HepG2 (cell line): ENCODE data around the gene SNAI1. TPM values are rescaled to one million over a fixed set of nuclear protein-coding genes. Genes with fewer than 3 reads are reported as not detected.

Experiments
- ATAC-seq: fragments of 200-7000 bp; cut with Tn5 transposase; 3 replicates; pipeline ENCODE4 v1.9.1; 2020; ENCODE audit warnings: mild to moderate bottlenecking, moderate library complexity
- BruUV-seq: library from RNA; stranded (reverse); fragments of 400-500 nt; replicated peaks from 2 replicates; lab custom pipeline; 2021; lab: Mats Ljungman, UMichigan
- CTCF ChIA-PET: fragments of 300-600 bp; formaldehyde crosslinking; extraction: SDS; loops from one replicate; lab custom pipeline; 2021; ENCODE audit warnings: low total read pairs, inconsistent platforms, low intra/inter-chr PET ratio; lab: Yijun Ruan, JAX
- POLR2A ChIA-PET: fragments of 350-600 bp; sonication (Branson Sonifier 250); formaldehyde crosslinking; loops from one replicate; lab custom pipeline; 2020; ENCODE audit warnings: antibody characterized with exemption, inconsistent platforms; lab: Yijun Ruan, JAX
- DNase-seq: peaks from one replicate; pipeline ENCODE4 v3.0.0-alpha.2; 2015; ENCODE audit warnings: low spot score
- FAIRE-seq: peaks from 3 replicates; lab custom pipeline; 2011; peaks lifted over from hg19 to GRCh38; lab: Jason Lieb, UNC
- H2AFZ ChIP-seq: one replicate; pipeline ENCODE4 v1.6.1; 2011; ENCODE audit warnings: low read length, inconsistent platforms
- H3K27ac ChIP-seq: fragments of 300-600 bp; 3 replicates; pipeline ENCODE4 v1.8.0; 2011; ENCODE audit warnings: mixed run types, mild to moderate bottlenecking, mixed read lengths, low read length, inconsistent platforms; ENCODE audit not compliant: insufficient read depth; ENCODE audit errors: extremely low read length
- H3K27me3 ChIP-seq, 2 experiments: fragments of 200-600 bp in 1 of 2; 2 replicates in 1 of 2; 3 replicates in 1 of 2; pipeline versions ENCODE4 v1.6.0 to v1.8.0; 2011; ENCODE audit warnings: low read length in 2 of 2, mild to moderate bottlenecking in 2 of 2, moderate library complexity in 2 of 2, inconsistent platforms in 1 of 2; ENCODE audit not compliant: insufficient read depth in 2 of 2, control insufficient read depth in 1 of 2
- H3K36me3 ChIP-seq, 2 experiments: fragments of 200-600 bp in 1 of 2; replicated peaks in 1 of 2; 2 replicates in 1 of 2; 3 replicates in 1 of 2; pipeline versions ENCODE4 v1.5.1 to v1.8.0; 2011; ENCODE audit warnings: low read length in 2 of 2, inconsistent platforms in 1 of 2; ENCODE audit not compliant: insufficient read depth in 2 of 2, control insufficient read depth in 1 of 2
- H3K4me1 ChIP-seq: 2 replicates; pipeline ENCODE4 v1.5.1; 2012; ENCODE audit warnings: low read length, inconsistent platforms; ENCODE audit not compliant: insufficient read depth
- H3K4me2 ChIP-seq: 2 replicates; pipeline ENCODE4 v1.6.0; 2011; ENCODE audit warnings: low read depth, low read length, inconsistent platforms
- H3K4me3 ChIP-seq, 3 experiments: fragments of 200-600 bp in 1 of 3; sonication (generic), shearing (Covaris generic) in 1 of 3; replicated peaks in 1 of 3; 2 replicates each; pipeline ENCODE4 v1.5.1; 2011 to 2016; ENCODE audit warnings: low read length in 3 of 3, inconsistent platforms in 2 of 3, low read depth in 2 of 3, mild to moderate bottlenecking in 2 of 3, control low read depth in 1 of 3, mixed read lengths in 1 of 3; ENCODE audit not compliant: insufficient read depth in 1 of 3
- H3K79me2 ChIP-seq: one replicate; pipeline ENCODE4 v1.6.1; 2011; ENCODE audit warnings: low read length, inconsistent platforms; ENCODE audit not compliant: insufficient read depth
- H3K9ac ChIP-seq: 2 replicates; pipeline ENCODE4 v1.6.0; 2011; ENCODE audit warnings: mild to moderate bottlenecking, low read depth, low read length, inconsistent platforms; ENCODE audit not compliant: insufficient read depth
- H3K9me3 ChIP-seq: 2 replicates; pipeline ENCODE4 v1.5.1; 2012; ENCODE audit warnings: mild to moderate bottlenecking, low read length
- H4K20me1 ChIP-seq: 2 replicates; pipeline ENCODE4 v1.6.0; 2011; ENCODE audit warnings: inconsistent platforms, mild to moderate bottlenecking, low read length, moderate library complexity; ENCODE audit not compliant: insufficient read depth
- AHR ChIP-seq: IDR thresholded peaks from 2 replicates; pipeline ENCODE4 v1.6.1; 2018; ENCODE audit warnings: missing genetic modification reagents, missing compliant biosample characterization
- CAMTA2 ChIP-seq: sonication (generic); formaldehyde crosslinking; IDR thresholded peaks from 2 replicates; pipeline ENCODE4 v1.4.0; 2020; ENCODE audit warnings: mild to moderate bottlenecking, missing genetic modification reagents, borderline replicate concordance
- ELF3 ChIP-seq: IDR thresholded peaks from 2 replicates; pipeline ENCODE4 v1.6.1; 2016; ENCODE audit warnings: missing genetic modification reagents, missing compliant biosample characterization
- FOSL2 ChIP-seq: sonication (generic); formaldehyde crosslinking; IDR thresholded peaks from 2 replicates; pipeline ENCODE4 v1.4.0; 2020; ENCODE audit warnings: missing genetic modification reagents
- HBP1 ChIP-seq: IDR thresholded peaks from 2 replicates; pipeline ENCODE4 v1.6.1; 2016; ENCODE audit warnings: low read depth, control low read depth
- NAIF1 ChIP-seq: sonication (generic); formaldehyde crosslinking; IDR thresholded peaks from 2 replicates; pipeline ENCODE4 v1.5.0; 2020; ENCODE audit warnings: mild to moderate bottlenecking, missing genetic modification reagents, borderline replicate concordance
- PHF21A ChIP-seq: sonication (generic); formaldehyde crosslinking; IDR thresholded peaks from 2 replicates; pipeline ENCODE4 v1.5.0; 2020; ENCODE audit warnings: mild to moderate bottlenecking, missing genetic modification reagents
- REXO4 ChIP-seq: sonication (generic); formaldehyde crosslinking; IDR thresholded peaks from 2 replicates; pipeline ENCODE4 v1.8.0; 2022; ENCODE audit warnings: missing genetic modification reagents, mild to moderate bottlenecking, borderline replicate concordance
- ZBTB14 ChIP-seq: sonication (generic); formaldehyde crosslinking; IDR thresholded peaks from 2 replicates; pipeline ENCODE4 v1.4.0; 2020; ENCODE audit warnings: missing genetic modification reagents
- ZBTB20 ChIP-seq: sonication (generic); formaldehyde crosslinking; IDR thresholded peaks from 2 replicates; pipeline ENCODE4 v1.8.1; 2023; ENCODE audit warnings: missing genetic modification reagents, low read depth, mild to moderate bottlenecking, borderline replicate concordance
- ZFP36L1 ChIP-seq: sonication (generic); formaldehyde crosslinking; IDR thresholded peaks from 2 replicates; pipeline ENCODE4 v1.8.0; 2022; ENCODE audit warnings: mild to moderate bottlenecking, missing genetic modification reagents, moderate library complexity
- ZNF121 ChIP-seq: sonication (generic); formaldehyde crosslinking; IDR thresholded peaks from 2 replicates; pipeline ENCODE4 v1.5.0; 2020; ENCODE audit warnings: mild to moderate bottlenecking, missing genetic modification reagents
- ZNF160 ChIP-seq: sonication (generic); formaldehyde crosslinking; IDR thresholded peaks from 2 replicates; pipeline ENCODE4 v1.8.0; 2022; ENCODE audit warnings: mild to moderate bottlenecking, inconsistent platforms, missing genetic modification reagents
- ZNF556 ChIP-seq: sonication (generic); formaldehyde crosslinking; IDR thresholded peaks from 2 replicates; pipeline ENCODE4 v1.4.0; 2020; ENCODE audit warnings: mild to moderate bottlenecking, missing genetic modification reagents, borderline replicate concordance
- ZNF674 ChIP-seq: sonication (generic); formaldehyde crosslinking; IDR thresholded peaks from 2 replicates; pipeline ENCODE4 v1.5.0; 2020; ENCODE audit warnings: low read depth, mild to moderate bottlenecking, missing genetic modification reagents
- ZNF720 ChIP-seq: sonication (generic); formaldehyde crosslinking; IDR thresholded peaks from 2 replicates; pipeline ENCODE4 v1.4.0; 2020; ENCODE audit warnings: missing genetic modification reagents
- ZNF740 ChIP-seq: sonication (generic); formaldehyde crosslinking; IDR thresholded peaks from 2 replicates; pipeline ENCODE4 v1.4.0; 2020; ENCODE audit warnings: missing genetic modification reagents
- ZNF770 ChIP-seq: sonication (generic); formaldehyde crosslinking; IDR thresholded peaks from 2 replicates; pipeline ENCODE4 v1.5.0; 2020; ENCODE audit warnings: mild to moderate bottlenecking, missing genetic modification reagents
- ZSCAN25 ChIP-seq: sonication (generic); formaldehyde crosslinking; IDR thresholded peaks from 2 replicates; pipeline ENCODE4 v1.8.0; 2022; ENCODE audit warnings: mild to moderate bottlenecking, missing genetic modification reagents
- ZSCAN29 ChIP-seq: sonication (generic); formaldehyde crosslinking; conservative IDR thresholded peaks from 2 replicates; pipeline ENCODE4 v1.4.0; 2020; ENCODE audit warnings: mild to moderate bottlenecking, missing genetic modification reagents
- WGBS: methylation state at CpG from one replicate; pipeline ENCODE4 v1.1.6; 2017; ENCODE audit warnings: low lambda C conversion rate; 5-methylcytosine and 5-hydroxymethylcytosine counted together
- in situ Hi-C: cut with HindIII; loops from 2 replicates; pipeline ENCODE4 v1.10.0; 2017; ENCODE audit warnings: low pct_unique_long_range_greater_than_20kb; ENCODE audit not compliant: extremely low pct_ligation_motif_present
- intact Hi-C: fragments of 100-400 bp; cut with micrococcal nuclease; formaldehyde crosslinking; loops from one replicate; pipeline ENCODE4 v1.10.0; 2022; ENCODE audit not compliant: unreplicated experiment
- polyA plus RNA-seq, 8 experiments: library from polyadenylated mRNA; depleted of rRNA in 3 of 8; stranded (reverse) in 7 of 8; unstranded in 1 of 8; fragments of >200 nt; fragmentation: Illumina TruSeq in 4 of 8; extraction: Trizol in 4 of 8; gene quantifications; 2 replicates each; pipeline versions ENCODE4 v1.2.1 to v1.2.3, GENCODE V29; 2011 to 2016; ENCODE audit warnings: low read depth in 4 of 8, missing spikeins in 1 of 8, mixed read lengths in 1 of 8; ENCODE audit not compliant: insufficient read depth in 1 of 8
- total RNA-seq, 5 experiments: library from RNA; depleted of rRNA; stranded (reverse); fragments of >200 nt; fragmentation: Illumina TruSeq; extraction: Trizol; gene quantifications; 2 replicates each; pipeline ENCODE4 v1.2.3, GENCODE V29; 2016; ENCODE audit warnings: low read depth in 1 of 5

The SNAI1 gene
- total and polyA plus RNA-seq, 2 of the 13 experiments (the other 11 are each of a cell fraction or from before 2014, with no cell fraction given) = 1.3 to 1.4 TPM

- Histone ChIP-seq H3K4me1 (peaks cover 32% of the 10 kb centered on the region), H3K4me3 (no peak overlapping the region), H2AFZ (peak overlapping the region; percentile 43), H3K27me3 (peaks cover 0 to 12% of the 10 kb centered on the region in 2 experiments), H3K27ac (no peak overlapping the region), H3K4me2 (peak overlapping the region; percentile 41; the same call in 1 of the 2 replicates), H4K20me1 (no peaks in the 10 kb centered on the region), H3K9me3 (no peaks in the 10 kb centered on the region), H3K36me3 (no peaks in the 10 kb centered on the region), H3K9ac (no peak overlapping the region), H3K79me2 (no peaks in the 10 kb centered on the region)
- intact Hi-C loops = no loop called here
- no TSS peak for BruUV-seq
- DNase-seq (no peak), FAIRE-seq (no peak), ATAC-seq (no peak)
- ChIA-PET CTCF (no interaction called here), POLR2A (interaction anchor here (1.1 kb wide), 1 partner anchor 27 kb away, joined by 5 read pairs; no protein-coding TSS in a partner anchor)
- in situ Hi-C loops = no loop called here
- WGBS = 31% methylated on average over 4 of the region's 4 CpGs
- TF ChIP-seq ZNF121 = peak; percentile 94
- TF ChIP-seq ZNF160 (CRISPR knock-in tag) = no peak
- TF ChIP-seq ZNF556 = no peak
- no peak for TF ChIP-seq ZSCAN29 (CRISPR knock-in tag)
- TF ChIP-seq HBP1 (CRISPR knock-in tag) = no peak
- 0 out of 2 replicates have a peak, but pooled peaks have one; percentile 4 for TF ChIP-seq ZSCAN25 (CRISPR knock-in tag)
- TF ChIP-seq CAMTA2 (CRISPR knock-in tag) = no peak
- TF ChIP-seq ZBTB20 (CRISPR knock-in tag) = no peak
- TF ChIP-seq ELF3 (CRISPR knock-in tag) = no peak
- no peak for TF ChIP-seq ZNF740 (CRISPR knock-in tag)
- peak; percentile 76 for TF ChIP-seq FOSL2
- TF ChIP-seq REXO4 (CRISPR knock-in tag) = no peak
- TF ChIP-seq AHR = 0 out of 2 replicates have a peak, but pooled peaks have one; percentile 5
- no peak for TF ChIP-seq ZFP36L1 (CRISPR knock-in tag)
- peak; percentile 93 for TF ChIP-seq ZNF770
- TF ChIP-seq PHF21A (CRISPR knock-in tag) = peak; percentile 46; the same call in 1 of the 2 replicates
- TF ChIP-seq ZNF720 (CRISPR knock-in tag) = no peak
- TF ChIP-seq ZBTB14 = no peak
- no peak for TF ChIP-seq NAIF1 (CRISPR knock-in tag)
- no peak for TF ChIP-seq ZNF674 (CRISPR knock-in tag)
Observed at GRCh38 chr20:50004229-50004628, 21.4 kb downstream of the SNAI1 start.
